GM18519 (cell line): Measurements from ENCODE around the gene SPOCD1.

Experiments
- ATAC-seq: cut with Tn5 transposase; IDR thresholded peaks from one replicate; pipeline ENCODE4 v1.9.1; 2021; ENCODE audit warnings: mild to moderate bottlenecking, moderate library complexity; ENCODE audit not compliant: unreplicated experiment, low FRiP score

The SPOCD1 gene

GRCh38 chr1:31776032-31776431, 39.8 kb downstream of the SPOCD1 start:
- no peak for ATAC-seq

- ATAC-seq = no peak
These were observed 40.4 kb downstream of the SPOCD1 start for GRCh38 chr1:31775210-31775999.

GRCh38 chr1:31774495-31774894, 41.3 kb downstream of the SPOCD1 start:
- ATAC-seq = no peak

- ATAC-seq = no peak
These were observed 42.0 kb downstream of the SPOCD1 start for GRCh38 chr1:31773861-31774260.

GRCh38 chr1:31772669-31773248, 43.1 kb downstream of the SPOCD1 start:
- ATAC-seq = no peak

GRCh38 chr1:31771891-31772668, 43.7 kb downstream of the SPOCD1 start:
- ATAC-seq = no peak

- no peak for ATAC-seq
These were observed 46.0 kb downstream of the SPOCD1 start for GRCh38 chr1:31769720-31770390.

- no peak for ATAC-seq
These were observed 46.7 kb downstream of the SPOCD1 start for GRCh38 chr1:31768939-31769704.

- ATAC-seq = no peak
These were observed 47.4 kb downstream of the SPOCD1 start for GRCh38 chr1:31768407-31768907.

GRCh38 chr1:31767225-31767624, 48.6 kb downstream of the SPOCD1 start:
- no peak for ATAC-seq

- ATAC-seq = no peak
These were observed 50.3 kb downstream of the SPOCD1 start for GRCh38 chr1:31765516-31765915.

GRCh38 chr1:31765041-31765467, 50.8 kb downstream of the SPOCD1 start:
- ATAC-seq = no peak

- ATAC-seq = no peak
These were observed 51.3 kb downstream of the SPOCD1 start, which contains the start of gene ADGRB2 for GRCh38 chr1:31764312-31765040. ADGRB2 (minus strand) TSS chr1:31764340; CDS start chr1:31757221, 7,119 bp downstream.

- ATAC-seq = no peak
These were observed 52.0 kb downstream of the SPOCD1 start for GRCh38 chr1:31763671-31764311.

GRCh38 chr1:31762726-31763670, 52.8 kb downstream of the SPOCD1 start:
- no peak for ATAC-seq

- ATAC-seq = no peak
These were observed 53.5 kb downstream of the SPOCD1 start for GRCh38 chr1:31762323-31762722.

- ATAC-seq = no peak
These were observed 53.9 kb downstream of the SPOCD1 start for GRCh38 chr1:31761883-31762282.
